ENCODE results near the gene THSD4.

Gene THSD4

GRCh38 chr15:71565631-71566160 lies 450.4 kb downstream of the THSD4 start:
- ChIA-PET POLR2A (no interaction called here), CTCF (no interaction called here)
- no peak for DNase-seq (ENCODE audit: extremely low spot score)
- TF ChIP-seq CTCF (IDR thresholded peaks at IDR 0.05; ENCODE audit: control extremely low read depth, extremely low read depth, low read depth, missing control alignments) = no peak

GRCh38 chr15:71566226-71566625 lies 451.0 kb downstream of the THSD4 start:
- ChIA-PET POLR2A (no interaction called here), CTCF (no interaction called here)
- no peak for DNase-seq (ENCODE audit: extremely low spot score)
- TF ChIP-seq CTCF (IDR thresholded peaks at IDR 0.05; ENCODE audit: control extremely low read depth, extremely low read depth, low read depth, missing control alignments) = no peak

- CTCF ChIA-PET = interaction anchor here (0.8 to 0.9 kb wide), 2 partner anchors 8 to 16 kb away, joined by 3 read pairs; no protein-coding TSS in a partner anchor
- POLR2A ChIA-PET = no interaction called here
- no peak for DNase-seq (ENCODE audit: extremely low spot score)
- TF ChIP-seq CTCF (IDR thresholded peaks at IDR 0.05; ENCODE audit: control extremely low read depth, extremely low read depth, low read depth, missing control alignments) = no peak
Observed at GRCh38 chr15:71567173-71567572, 451.9 kb downstream of the THSD4 start.

GRCh38 chr15:71568227-71568626 lies 453.0 kb downstream of the THSD4 start:
- ChIA-PET POLR2A (no interaction called here), CTCF (interaction anchor here (0.9 kb wide), 1 partner anchor 17 kb away, joined by 3 read pairs; no protein-coding TSS in a partner anchor)
- no peak for DNase-seq (ENCODE audit: extremely low spot score)
- no peak for TF ChIP-seq CTCF (IDR thresholded peaks at IDR 0.05; ENCODE audit: control extremely low read depth, extremely low read depth, low read depth, missing control alignments)

GRCh38 chr15:71570736-71571135 lies 455.5 kb downstream of the THSD4 start:
- no peak for TF ChIP-seq CTCF (IDR thresholded peaks at IDR 0.05; ENCODE audit: control extremely low read depth, extremely low read depth, low read depth, missing control alignments)
- ChIA-PET CTCF (no interaction called here), POLR2A (no interaction called here)
- DNase-seq (ENCODE audit: extremely low spot score) = no peak

GRCh38 chr15:71571641-71572040 lies 456.4 kb downstream of the THSD4 start:
- ChIA-PET CTCF (interaction anchor here (1.0 to 1.2 kb wide), 2 partner anchors 11 to 31 kb away, joined by 3 read pairs; no protein-coding TSS in a partner anchor), POLR2A (no interaction called here)
- no peak for DNase-seq (ENCODE audit: extremely low spot score)
- no peak for TF ChIP-seq CTCF (IDR thresholded peaks at IDR 0.05; ENCODE audit: control extremely low read depth, extremely low read depth, low read depth, missing control alignments)

Measured in GM10248 (cell line).